Fibroblast of the aortic adventitia (primary cell): Measurements from ENCODE around the gene CYP4A22. TPM values are rescaled to one million over a fixed set of nuclear protein-coding genes. Genes with fewer than 3 reads are reported as not detected.
A peak's percentile ranks its signal among the peaks of the same experiment; 100 is the strongest.
"Not testable (repeated sequence)": the region's sequence is repeated elsewhere in the genome, so short reads cannot be mapped to it uniquely, and the experiment has no call there.

ENCODE experiments used
- DNase-seq: peaks from one replicate; pipeline ENCODE4 v3.0.0-alpha.2; 2010; ENCODE audit warnings: low read depth
- H3K4me3 ChIP-seq: 2 replicates; pipeline ENCODE4 v1.5.1; 2011; ENCODE audit warnings: low read depth, mild to moderate bottlenecking, control low read depth, low read length, moderate library complexity
- total RNA-seq: library from RNA; depleted of rRNA; stranded (reverse); fragments of >200 nt; gene quantifications from 2 replicates; pipeline ENCODE4 v1.2.3, GENCODE V29; 2012; ENCODE audit warnings: low replicate concordance
- TF ChIP-seq, protein P1 (sequence below): IDR thresholded peaks from 2 replicates; pipeline ENCODE4 v1.5.1; 2011; ENCODE audit warnings: mild to moderate bottlenecking, low read length, control low read depth, inconsistent platforms; ENCODE audit not compliant: insufficient read depth

The CYP4A22 gene
- total RNA-seq, 1 donor: not detected

DNA sequence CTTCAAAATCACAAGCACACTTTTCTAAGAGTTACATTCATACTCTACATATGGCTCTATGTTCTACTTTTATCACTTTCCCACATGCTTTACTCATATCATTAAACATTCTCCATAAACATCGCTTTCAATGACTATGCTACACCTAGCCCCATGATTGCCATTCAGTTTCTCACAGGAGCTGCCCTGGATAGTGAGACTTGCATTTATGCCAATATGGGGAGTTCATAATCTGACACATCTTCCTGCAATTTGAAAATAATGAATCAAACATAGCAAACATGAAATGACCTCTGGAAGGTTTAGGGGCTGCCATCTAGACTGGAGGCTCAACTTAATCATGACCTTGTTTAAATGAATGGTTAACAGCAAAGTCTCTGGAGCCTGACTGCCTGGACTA, 9.0 kb upstream of the CYP4A22 start:
- TF ChIP-seq, protein P1, sequence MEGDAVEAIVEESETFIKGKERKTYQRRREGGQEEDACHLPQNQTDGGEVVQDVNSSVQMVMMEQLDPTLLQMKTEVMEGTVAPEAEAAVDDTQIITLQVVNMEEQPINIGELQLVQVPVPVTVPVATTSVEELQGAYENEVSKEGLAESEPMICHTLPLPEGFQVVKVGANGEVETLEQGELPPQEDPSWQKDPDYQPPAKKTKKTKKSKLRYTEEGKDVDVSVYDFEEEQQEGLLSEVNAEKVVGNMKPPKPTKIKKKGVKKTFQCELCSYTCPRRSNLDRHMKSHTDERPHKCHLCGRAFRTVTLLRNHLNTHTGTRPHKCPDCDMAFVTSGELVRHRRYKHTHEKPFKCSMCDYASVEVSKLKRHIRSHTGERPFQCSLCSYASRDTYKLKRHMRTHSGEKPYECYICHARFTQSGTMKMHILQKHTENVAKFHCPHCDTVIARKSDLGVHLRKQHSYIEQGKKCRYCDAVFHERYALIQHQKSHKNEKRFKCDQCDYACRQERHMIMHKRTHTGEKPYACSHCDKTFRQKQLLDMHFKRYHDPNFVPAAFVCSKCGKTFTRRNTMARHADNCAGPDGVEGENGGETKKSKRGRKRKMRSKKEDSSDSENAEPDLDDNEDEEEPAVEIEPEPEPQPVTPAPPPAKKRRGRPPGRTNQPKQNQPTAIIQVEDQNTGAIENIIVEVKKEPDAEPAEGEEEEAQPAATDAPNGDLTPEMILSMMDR: no peak
- no peak overlapping the region for H3K4me3 ChIP-seq
- DNase-seq: no peak

DNA sequence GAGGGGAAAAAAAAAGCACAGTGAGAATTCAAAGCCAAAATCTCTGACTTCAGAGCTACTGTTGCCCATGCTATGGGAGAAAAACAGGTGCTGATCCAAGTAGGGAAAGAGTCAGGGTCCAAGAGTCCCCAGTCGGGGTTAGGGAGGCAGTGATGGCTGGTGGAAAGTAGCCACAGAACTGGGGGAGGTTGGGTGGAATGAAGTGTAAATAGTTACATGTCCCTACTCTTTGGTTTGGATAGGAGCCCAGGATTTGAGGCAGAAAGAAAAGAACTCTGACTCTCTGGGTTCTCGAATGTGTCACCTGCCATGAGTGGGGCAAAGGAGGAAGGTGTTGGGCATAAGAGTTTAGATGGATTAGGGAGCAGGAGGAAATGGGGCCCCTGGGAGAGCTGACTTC, 8.4 kb upstream of the CYP4A22 start:
- not testable (repeated sequence) for H3K4me3 ChIP-seq, DNase-seq

DNA sequence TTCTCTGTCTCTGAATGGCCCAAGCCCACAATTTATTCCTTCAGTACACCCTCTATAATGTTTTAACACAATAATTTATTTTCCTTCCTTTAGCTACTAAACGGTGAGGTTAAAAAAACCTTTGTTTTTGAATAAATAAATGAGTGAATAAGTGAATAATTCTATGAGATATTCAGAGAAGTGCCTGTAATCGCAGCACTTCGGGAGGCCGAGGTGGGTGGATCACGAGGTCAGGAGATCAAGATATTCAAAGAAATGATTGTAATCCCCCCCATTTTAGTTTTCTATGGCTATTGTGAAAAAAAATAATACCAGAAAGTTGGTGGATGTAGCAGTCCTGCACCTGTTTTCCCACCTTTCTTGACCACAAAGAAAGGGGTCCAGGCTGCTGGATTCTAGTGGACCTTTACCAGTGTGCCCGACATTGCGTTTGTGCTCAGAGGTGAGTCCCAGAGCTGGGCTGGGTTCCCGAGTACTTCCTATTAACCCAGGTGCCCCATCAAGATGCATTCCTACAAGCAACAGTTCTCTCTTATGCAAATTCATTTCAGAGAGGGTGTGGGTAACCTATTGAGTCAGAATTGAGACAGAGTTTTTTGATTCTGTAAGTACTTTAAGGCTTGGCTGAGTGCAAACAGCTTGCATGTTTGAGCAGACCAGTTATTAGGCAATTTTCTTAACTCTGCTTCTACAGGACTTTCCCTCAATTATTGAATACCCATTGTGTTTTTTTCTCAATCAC, 7.6 kb upstream of the CYP4A22 start:
- DNase-seq, H3K4me3 ChIP-seq: not testable (repeated sequence)

DNA sequence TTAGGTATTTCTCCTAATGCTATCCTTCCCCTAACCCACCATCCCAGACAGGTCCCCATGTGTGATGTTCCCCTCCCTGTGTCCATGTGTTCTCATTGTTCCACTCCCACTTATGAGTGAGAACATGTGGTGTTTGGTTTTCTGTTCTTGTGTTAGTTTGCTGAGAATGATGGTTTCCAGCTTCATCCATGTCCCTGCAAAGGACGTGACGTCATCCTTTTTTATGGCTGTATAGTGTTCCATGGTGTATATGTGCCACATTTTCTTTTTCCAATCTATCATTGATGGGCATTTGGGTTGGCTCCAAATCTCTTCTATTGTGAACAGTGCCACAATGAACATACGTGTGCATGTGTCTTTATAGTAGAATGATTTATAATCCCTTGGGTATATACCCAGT, 4.6 kb upstream of the CYP4A22 start:
- not testable (repeated sequence) for DNase-seq, H3K4me3 ChIP-seq

DNA sequence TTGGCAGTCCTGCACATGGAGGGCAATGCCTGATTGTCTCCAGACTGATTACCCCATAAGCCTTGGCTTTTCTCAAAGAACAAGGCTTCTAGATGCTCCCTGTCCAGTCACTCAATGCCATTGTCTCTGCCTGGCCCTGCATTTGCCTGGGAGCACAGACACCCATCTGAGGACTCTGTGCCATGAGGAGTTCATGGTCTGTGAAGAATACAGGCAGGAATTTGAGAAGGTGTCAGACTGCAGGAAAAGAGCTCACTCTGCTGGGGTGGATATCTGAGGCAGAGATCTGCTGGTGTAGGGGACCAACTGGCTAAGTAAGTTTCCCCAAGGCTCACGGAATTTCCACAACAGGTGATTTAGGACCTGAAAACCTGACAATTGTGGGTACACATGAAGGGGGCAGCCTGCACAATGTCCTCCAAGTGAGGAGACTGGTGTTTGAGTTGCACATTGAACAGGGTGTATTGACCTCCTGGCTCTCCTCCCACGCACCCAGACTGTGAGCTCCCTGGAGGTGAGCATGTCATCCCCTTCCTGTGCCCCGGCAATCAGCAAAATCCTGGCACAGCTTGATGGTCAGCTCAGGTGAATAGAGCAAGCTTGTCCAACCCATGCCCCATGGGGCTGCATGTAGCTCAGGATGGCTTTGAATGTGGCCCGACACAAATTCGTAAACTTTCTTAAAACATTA, 829 bp downstream of the CYP4A22 start:
- DNase-seq: no peak

DNA sequence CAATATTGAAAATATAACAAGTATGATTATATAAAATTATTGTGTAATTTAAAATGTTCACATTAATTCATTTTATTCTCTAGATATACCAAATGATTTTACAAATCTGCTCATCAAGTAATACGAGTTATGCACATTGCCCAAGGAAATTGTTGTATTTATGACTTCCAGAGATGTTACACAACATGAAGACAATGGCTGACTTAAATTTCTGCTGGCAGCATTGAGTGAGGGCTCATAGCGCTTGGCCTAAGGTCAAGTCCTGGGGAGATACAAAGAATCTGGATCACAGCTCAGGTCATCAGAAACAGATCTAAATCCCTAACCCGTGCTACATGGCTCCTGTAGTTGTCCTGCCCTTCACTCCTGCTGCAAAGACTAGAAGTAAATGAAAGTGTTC, 3.1 kb downstream of the CYP4A22 start:
- H3K4me3 ChIP-seq, DNase-seq: not testable (repeated sequence)

More for the DNA sequence above, 829 bp downstream of the CYP4A22 start:
- TF ChIP-seq, protein P1: no peak
- no peak overlapping the region for H3K4me3 ChIP-seq

DNA sequence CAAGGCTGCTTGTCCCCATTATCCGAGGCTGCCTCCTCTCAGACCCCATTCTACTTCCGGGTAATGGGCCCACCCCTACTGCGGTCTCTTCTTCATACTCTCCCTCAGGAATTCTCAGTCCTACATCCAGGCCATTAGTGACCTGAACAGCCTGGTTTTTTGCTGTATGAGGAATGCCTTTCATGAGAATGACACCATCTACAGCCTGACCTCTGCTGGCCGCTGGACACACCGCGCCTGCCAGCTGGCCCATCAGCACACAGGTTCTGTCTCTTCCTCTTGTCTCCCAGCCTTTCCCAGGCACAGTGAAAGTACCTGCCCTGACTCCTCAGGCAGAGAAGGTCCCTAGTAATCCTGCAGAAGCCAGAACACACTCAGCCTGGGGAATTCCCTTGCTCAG, 6.4 kb downstream of the CYP4A22 start:
- not testable (repeated sequence) for DNase-seq, H3K4me3 ChIP-seq
- TF ChIP-seq, protein P1: peak; percentile 4

DNA sequence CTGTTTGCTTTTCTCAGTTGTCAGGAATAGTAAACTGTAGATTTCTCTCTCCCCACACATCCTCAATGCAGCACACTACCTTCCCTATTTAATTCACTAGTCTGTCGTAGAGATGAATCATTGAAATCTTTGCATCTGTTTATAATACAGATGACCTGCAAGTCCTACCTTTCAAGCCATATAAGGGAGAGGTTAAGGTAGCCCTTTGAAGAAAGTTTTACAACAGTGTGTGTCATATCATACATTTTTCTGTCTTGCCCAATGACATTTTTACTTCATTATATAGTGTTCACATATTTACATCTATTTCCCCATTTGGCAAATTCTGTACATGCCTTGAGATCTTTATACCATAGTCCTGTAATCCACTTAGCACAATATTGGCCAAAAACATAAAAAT, 9.3 kb downstream of the CYP4A22 start:
- not testable (repeated sequence) for H3K4me3 ChIP-seq, DNase-seq

DNA sequence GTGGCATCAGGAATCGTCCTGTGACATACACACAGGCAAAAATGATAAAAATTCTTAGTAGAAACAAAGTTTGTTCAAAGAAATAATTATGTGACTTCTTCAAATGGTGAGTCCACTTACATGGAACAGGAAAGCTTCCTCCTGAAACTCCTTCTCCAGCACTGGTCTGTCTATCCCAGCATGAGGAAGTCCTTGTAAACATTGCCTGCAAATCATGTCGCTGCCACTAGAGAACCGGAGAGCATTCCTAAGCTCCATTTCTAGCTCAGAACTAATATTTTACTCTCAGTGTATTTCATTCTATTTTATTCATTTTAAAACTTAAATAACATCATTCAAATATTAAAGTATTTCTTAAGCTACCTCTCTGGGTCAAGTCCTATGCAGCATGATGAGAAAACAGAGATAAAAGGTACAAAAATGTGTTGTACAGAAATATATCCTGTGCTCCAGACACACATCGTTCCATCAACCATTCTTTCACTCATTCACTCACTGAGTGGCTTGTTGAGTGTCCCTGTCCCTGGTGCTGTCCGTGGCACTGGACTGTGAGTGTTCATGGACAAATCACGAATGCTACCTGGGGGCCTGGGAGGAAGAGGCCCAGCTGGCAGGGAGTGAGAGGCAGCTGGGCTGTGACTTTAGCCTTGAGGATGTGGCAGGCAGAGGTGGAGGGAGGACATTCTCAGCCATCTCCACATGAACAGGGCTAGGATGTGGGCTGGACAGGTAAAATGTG, 10.0 kb downstream of the CYP4A22 start:
- TF ChIP-seq, protein P1: no peak
- H3K4me3 ChIP-seq: no peak overlapping the region
- DNase-seq: no peak

DNA sequence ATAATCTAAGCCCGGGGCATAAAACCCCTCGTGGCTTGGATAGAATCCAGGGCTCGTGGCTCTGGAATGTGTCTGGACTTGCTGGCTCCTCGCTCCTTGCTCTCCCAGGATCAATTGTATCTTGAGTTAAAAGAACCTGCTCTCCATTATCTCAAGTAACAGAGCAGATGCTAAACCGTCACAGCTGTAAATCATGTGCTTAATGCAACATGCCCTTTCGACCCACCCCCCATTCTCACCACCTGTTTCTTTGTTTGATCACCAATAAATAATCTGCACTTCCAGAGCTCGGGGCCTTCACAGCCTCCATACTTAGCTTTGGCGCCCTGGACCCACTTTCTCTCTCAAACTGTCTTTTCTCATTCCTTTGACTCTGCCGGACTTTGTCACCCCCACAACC, 11.9 kb downstream of the CYP4A22 start:
- DNase-seq, H3K4me3 ChIP-seq: not testable (repeated sequence)

DNA sequence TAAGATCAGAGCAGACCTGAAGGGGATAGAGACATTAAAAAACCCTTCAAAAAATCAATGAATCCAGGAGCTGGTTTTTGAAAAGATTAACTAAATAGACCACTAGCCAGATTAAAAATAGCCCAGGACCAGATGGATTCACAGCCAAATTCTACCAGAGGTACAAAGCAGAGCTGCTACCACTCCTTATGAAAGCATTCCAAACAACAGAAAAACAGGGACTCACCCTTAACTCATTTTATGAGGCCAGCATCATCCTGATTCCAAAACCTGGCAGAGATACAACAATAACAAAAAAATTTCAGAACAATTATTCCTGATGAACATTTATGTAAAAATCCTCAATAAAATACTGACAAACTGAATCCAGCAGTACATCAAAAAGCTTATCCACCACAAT, 19.2 kb downstream of the CYP4A22 start:
- DNase-seq, H3K4me3 ChIP-seq: not testable (repeated sequence)

DNA sequence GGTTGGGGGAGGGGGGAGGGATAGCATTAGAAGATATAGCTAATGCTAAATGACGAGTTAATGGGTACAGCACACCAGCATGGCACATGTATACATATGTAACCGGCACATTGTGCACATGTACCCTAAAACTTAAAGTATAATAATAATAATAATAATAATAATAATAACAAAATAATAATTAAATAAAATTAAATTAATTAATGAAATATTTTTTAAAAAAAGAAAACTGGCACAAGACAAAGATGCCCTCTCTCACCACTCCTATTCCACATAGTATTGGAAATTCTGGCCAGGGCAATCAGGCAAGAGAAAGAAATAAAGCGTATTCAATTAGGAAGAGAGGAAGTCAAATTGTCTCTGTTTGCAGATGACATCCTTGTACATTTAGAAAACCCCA, 20.7 kb downstream of the CYP4A22 start:
- not testable (repeated sequence) for DNase-seq, H3K4me3 ChIP-seq
